Tibial nerve (tissue), 4 donors: ENCODE measurements around the gene CLTRN.

Experiments used
- CTCF ChIP-seq, 5 experiments: fragments of 200-600 bp in 3 of 5; fragments of 450-650 bp in 2 of 5; sonication (generic) in 3 of 5; IDR thresholded peaks; one replicate each; pipeline ENCODE4 v1.5.1; 2016 to 2019; ENCODE audit warnings: antibody characterized with exemption in 5 of 5, mild to moderate bottlenecking in 3 of 5, moderate library complexity in 2 of 5
- EP300 ChIP-seq, 2 donors: sonication (generic); formaldehyde crosslinking; IDR thresholded peaks; one replicate each; pipeline ENCODE4 v1.6.1; 2017; ENCODE audit warnings: antibody characterized with exemption in 2 of 2, mild to moderate bottlenecking in 1 of 2
- POLR2A ChIP-seq, 2 donors: fragments of 450-650 bp; IDR thresholded peaks; one replicate each; pipeline ENCODE4 v1.6.1; 2017; ENCODE audit warnings: antibody characterized with exemption in 2 of 2, mild to moderate bottlenecking in 2 of 2, moderate library complexity in 2 of 2

GRCh38 chrX:15643786-15644559 lies 20.6 kb downstream of the CLTRN start:
- no peak for TF ChIP-seq CTCF (IDR thresholded peaks at IDR 0.05)
- TF ChIP-seq POLR2A (IDR thresholded peaks at IDR 0.05) = no peak
- TF ChIP-seq EP300 (IDR thresholded peaks at IDR 0.05) = no peak
